Activated T-helper 17 cell treated with anti-CD3 and anti-CD28 coated beads, Interleukin-2, amount 50 U/mL, for 72 hours (primary cell): ENCODE measurements around the gene RNF2. TPM values are rescaled to one million over a fixed set of nuclear protein-coding genes. Genes with fewer than 3 reads are reported as not detected.

Experiments used
- ATAC-seq: fragments of 150-1000 bp; cut with Tn5 transposase; replicated peaks from 2 replicates; pipeline ENCODE4 v1.10.0; 2021; ENCODE audit warnings: mild to moderate bottlenecking, moderate library complexity
- H3K27ac Mint-ChIP-seq: one replicate; pipeline ENCODE4 v1.8.0; 2022; ENCODE audit warnings: mixed read lengths
- H3K27me3 Mint-ChIP-seq: one replicate; pipeline ENCODE4 v1.8.0; 2022; ENCODE audit warnings: mixed read lengths
- H3K36me3 Mint-ChIP-seq: one replicate; pipeline ENCODE4 v1.8.0; 2022; ENCODE audit warnings: low read depth, mild to moderate bottlenecking, mixed read lengths
- H3K4me1 Mint-ChIP-seq: one replicate; pipeline ENCODE4 v1.8.0; 2022; ENCODE audit warnings: mixed read lengths
- H3K4me3 Mint-ChIP-seq: one replicate; pipeline ENCODE4 v1.8.0; 2022; ENCODE audit warnings: mild to moderate bottlenecking, mixed read lengths
- H3K9me3 Mint-ChIP-seq: one replicate; pipeline ENCODE4 v1.8.0; 2022; ENCODE audit warnings: mixed read lengths
- total RNA-seq, 2 donors: library from RNA; stranded (reverse); gene quantifications; one replicate each; pipeline ENCODE4 v1.2.3, GENCODE V29; 2022

The RNF2 gene
- total RNA-seq, 2 donors from 2014 or later = 12.8 to 21.5 TPM

- Mint-ChIP-seq H3K4me1 (peaks cover 3% of the 10 kb centered on the region), H3K36me3 (peaks cover 89% of the 10 kb centered on the region), H3K9me3 (no peaks in the 10 kb centered on the region), H3K27me3 (no peaks in the 10 kb centered on the region), H3K4me3 (no peak overlapping the region), H3K27ac (no peak overlapping the region)
- no peak for ATAC-seq
These were observed 46.1 kb downstream of the RNF2 start for GRCh38 chr1:185091480-185091879.

DNA sequence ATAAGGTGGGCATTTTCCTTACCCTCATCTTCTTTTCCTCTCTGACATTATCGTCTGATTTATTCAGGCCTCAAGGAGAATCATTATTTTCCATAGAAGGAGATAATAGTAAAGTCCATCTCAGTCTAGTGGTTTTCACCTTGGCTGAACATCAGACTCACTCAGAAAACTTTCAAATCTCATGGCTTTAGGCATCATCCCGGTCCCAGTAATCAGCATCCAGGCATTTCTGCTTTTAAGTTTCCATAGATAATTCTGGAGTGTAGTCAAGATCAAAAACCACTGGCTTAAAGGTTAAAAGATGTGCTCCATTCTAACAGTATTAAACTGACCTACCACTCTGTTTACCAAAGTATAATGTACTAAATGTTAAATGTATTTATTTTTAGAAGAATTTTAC, 49.4 kb downstream of the RNF2 start:
- Mint-ChIP-seq H3K4me3 (no peak overlapping the region), H3K27ac (no peak overlapping the region), H3K9me3 (no peaks in the 10 kb centered on the region), H3K4me1 (peaks cover 5% of the 10 kb centered on the region), H3K36me3 (peaks cover 91% of the 10 kb centered on the region), H3K27me3 (no peaks in the 10 kb centered on the region)
- ATAC-seq = no peak

GRCh38 chr1:185096531-185096930, 51.2 kb downstream of the RNF2 start:
- H3K27me3 Mint-ChIP-seq = no peaks in the 10 kb centered on the region
- peaks cover 5% of the 10 kb centered on the region for H3K4me1 Mint-ChIP-seq
- no peak for ATAC-seq
- H3K4me3 Mint-ChIP-seq = no peak overlapping the region
- peaks cover 94% of the 10 kb centered on the region for H3K36me3 Mint-ChIP-seq
- H3K9me3 Mint-ChIP-seq = no peaks in the 10 kb centered on the region
- peak overlapping the region; percentile 19 for H3K27ac Mint-ChIP-seq

DNA sequence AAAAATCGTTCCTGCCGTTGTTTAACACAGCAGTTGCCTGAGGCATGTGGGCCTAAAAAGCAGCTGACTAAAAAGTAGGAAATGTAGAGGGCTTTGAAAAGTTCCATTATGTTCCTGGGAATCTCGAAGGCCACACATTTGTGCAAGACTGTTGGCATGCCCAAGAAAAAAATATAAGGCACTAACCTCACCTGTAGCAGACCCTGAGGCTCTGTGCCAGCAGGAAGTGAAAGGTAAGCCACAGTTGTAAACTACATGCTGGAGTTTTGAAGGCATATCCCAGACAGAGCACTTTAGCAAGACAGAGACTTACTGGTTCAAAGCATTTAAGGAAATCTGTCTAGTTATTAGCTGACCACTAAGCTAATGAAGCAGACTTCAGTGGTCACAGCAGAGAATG, 58.7 kb downstream of the RNF2 start:
- H3K9me3 Mint-ChIP-seq = peaks cover 7% of the 10 kb centered on the region
- no peaks in the 10 kb centered on the region for H3K4me1 Mint-ChIP-seq
- no peak for ATAC-seq
- peaks cover 45% of the 10 kb centered on the region for H3K36me3 Mint-ChIP-seq
- H3K27ac Mint-ChIP-seq = no peak overlapping the region
- no peaks in the 10 kb centered on the region for H3K27me3 Mint-ChIP-seq
- no peak overlapping the region for H3K4me3 Mint-ChIP-seq

DNA sequence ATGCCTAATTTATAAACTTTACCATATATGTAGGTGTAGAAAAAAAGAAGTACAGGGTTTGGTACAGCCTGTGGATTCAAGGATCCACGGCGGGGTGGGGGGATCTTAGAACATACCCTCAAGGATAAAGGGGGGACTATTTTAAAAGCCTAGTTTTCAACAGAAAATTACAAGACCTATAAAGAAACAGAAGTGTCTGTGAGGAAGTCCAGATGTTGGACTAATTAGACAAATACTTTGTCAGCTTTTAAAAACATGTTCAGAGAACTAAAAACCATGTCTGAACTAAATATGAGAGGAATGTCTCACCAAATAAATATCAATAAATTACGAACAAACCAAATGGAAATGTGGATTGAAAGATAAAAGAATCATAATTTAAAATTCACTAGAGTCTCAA, 59.8 kb downstream of the RNF2 start:
- H3K9me3 Mint-ChIP-seq = peaks cover 12% of the 10 kb centered on the region
- no peaks in the 10 kb centered on the region for H3K4me1 Mint-ChIP-seq
- no peak overlapping the region for H3K4me3 Mint-ChIP-seq
- no peak overlapping the region for H3K27ac Mint-ChIP-seq
- no peaks in the 10 kb centered on the region for H3K27me3 Mint-ChIP-seq
- ATAC-seq = no peak
- peaks cover 35% of the 10 kb centered on the region for H3K36me3 Mint-ChIP-seq

DNA sequence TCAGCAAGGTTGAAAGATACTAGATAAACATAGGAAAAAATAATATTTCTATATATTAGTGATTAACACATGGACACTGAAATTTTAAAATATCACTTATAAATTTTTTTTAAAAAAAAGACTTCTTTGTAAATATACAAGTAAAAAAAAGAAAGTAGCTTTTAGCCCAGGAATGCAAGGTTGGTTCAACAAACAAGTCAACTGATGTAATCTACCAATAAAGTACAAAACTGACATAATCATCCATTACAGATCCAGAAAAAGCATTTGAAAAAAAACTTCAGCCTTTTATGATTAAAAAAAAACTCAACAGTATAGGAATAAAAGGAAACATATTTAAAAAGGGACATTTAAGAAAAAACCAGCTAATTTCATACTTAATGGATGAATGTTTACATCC, 63.0 kb downstream of the RNF2 start:
- H3K27ac Mint-ChIP-seq = no peak overlapping the region
- no peaks in the 10 kb centered on the region for H3K4me1 Mint-ChIP-seq
- H3K36me3 Mint-ChIP-seq = peaks cover 9% of the 10 kb centered on the region
- H3K27me3 Mint-ChIP-seq = no peaks in the 10 kb centered on the region
- no peak for ATAC-seq
- no peak overlapping the region for H3K4me3 Mint-ChIP-seq
- peaks cover 12% of the 10 kb centered on the region for H3K9me3 Mint-ChIP-seq

DNA sequence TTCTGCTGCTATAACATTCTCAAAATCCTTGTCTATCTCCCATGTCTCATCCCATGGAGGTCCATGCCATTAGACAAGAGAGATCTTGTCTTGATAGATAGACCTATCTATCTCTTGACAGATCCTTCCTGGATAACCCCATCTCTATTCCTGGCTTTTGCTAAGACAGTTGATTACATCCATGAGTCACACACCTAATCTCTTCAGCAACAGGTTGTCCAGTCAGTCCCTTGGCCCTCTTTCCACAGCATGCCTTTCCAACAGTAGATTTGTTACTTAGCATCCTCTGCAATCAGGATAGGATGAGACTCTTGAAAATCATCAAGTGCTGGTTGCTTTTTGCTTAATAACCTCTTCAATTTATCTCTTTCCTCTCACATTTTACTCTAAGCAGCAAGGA, 64.8 kb downstream of the RNF2 start:
- ATAC-seq = no peak
- Mint-ChIP-seq H3K36me3 (no peaks in the 10 kb centered on the region), H3K4me3 (no peak overlapping the region), H3K27ac (no peak overlapping the region), H3K27me3 (no peaks in the 10 kb centered on the region), H3K4me1 (no peaks in the 10 kb centered on the region), H3K9me3 (peaks cover 12% of the 10 kb centered on the region)

DNA sequence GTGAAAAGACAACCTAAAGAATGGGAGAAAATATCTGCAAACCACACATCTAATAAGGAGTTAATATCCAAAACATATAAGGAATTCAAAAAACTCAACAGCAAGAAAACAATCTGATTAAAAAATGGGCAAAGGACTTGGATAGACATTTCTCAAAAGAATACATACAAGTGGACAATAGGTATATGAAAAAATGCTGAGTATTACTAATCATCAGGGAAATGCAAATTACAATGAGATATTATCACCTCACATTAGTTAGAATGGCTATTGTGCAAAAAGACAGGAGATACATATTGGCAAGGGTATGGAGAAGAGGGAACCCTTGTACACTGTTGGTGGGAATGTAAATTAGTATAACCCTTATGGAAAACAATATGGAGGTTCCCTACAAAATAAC, 66.5 kb downstream of the RNF2 start:
- Mint-ChIP-seq H3K9me3 (peaks cover 5% of the 10 kb centered on the region), H3K27me3 (no peaks in the 10 kb centered on the region), H3K36me3 (no peaks in the 10 kb centered on the region), H3K27ac (no peak overlapping the region), H3K4me1 (no peaks in the 10 kb centered on the region), H3K4me3 (no peak overlapping the region)
- ATAC-seq = no peak

- H3K36me3 Mint-ChIP-seq = no peaks in the 10 kb centered on the region
- peaks cover 5% of the 10 kb centered on the region for H3K9me3 Mint-ChIP-seq
- H3K4me1 Mint-ChIP-seq = no peaks in the 10 kb centered on the region
- no peak overlapping the region for H3K27ac Mint-ChIP-seq
- no peaks in the 10 kb centered on the region for H3K27me3 Mint-ChIP-seq
- no peak overlapping the region for H3K4me3 Mint-ChIP-seq
- ATAC-seq = no peak
These were observed 67.0 kb downstream of the RNF2 start for GRCh38 chr1:185112356-185112755.

GRCh38 chr1:185129708-185130107, 84.3 kb downstream of the RNF2 start:
- H3K4me3 Mint-ChIP-seq = no peak overlapping the region
- no peaks in the 10 kb centered on the region for H3K4me1 Mint-ChIP-seq
- H3K27me3 Mint-ChIP-seq = no peaks in the 10 kb centered on the region
- H3K9me3 Mint-ChIP-seq = peaks cover 4% of the 10 kb centered on the region
- no peak overlapping the region for H3K27ac Mint-ChIP-seq
- ATAC-seq = no peak
- peaks cover 98% of the 10 kb centered on the region for H3K36me3 Mint-ChIP-seq

- Mint-ChIP-seq H3K4me1 (no peaks in the 10 kb centered on the region), H3K27ac (no peak overlapping the region), H3K9me3 (peaks cover 4% of the 10 kb centered on the region), H3K36me3 (peaks cover 98% of the 10 kb centered on the region), H3K27me3 (no peaks in the 10 kb centered on the region), H3K4me3 (no peak overlapping the region)
- ATAC-seq = no peak
These were observed 87.2 kb downstream of the RNF2 start for GRCh38 chr1:185132534-185132933.

DNA sequence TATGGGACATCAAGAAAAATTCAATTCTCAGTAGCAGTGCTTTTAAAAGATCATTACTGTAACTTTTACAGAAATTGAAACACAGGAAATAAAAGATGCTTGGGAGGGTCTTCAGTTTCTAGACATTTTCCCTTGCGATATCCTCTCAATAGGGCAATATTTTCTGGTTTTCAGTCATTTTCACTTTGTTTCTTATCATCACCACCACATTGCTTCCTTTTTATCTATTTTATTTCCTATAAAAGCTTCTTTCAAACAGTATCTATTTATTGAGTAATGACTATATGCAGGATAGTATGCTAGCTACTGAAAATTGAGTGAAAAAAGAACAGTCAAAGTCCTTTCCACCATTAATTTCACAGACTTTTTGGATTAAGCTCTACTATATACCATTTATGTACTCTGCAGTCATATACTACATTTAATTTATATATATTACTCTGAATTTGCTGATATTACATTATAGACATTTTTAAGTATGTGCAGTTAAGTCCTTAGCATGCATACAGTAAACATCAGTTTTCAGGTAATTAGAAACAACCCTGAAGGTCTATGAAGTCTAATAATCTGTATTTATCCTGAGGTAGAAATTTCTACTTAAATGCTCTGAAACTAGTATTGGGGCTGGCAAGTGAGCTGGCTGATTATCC, 92.7 kb downstream of the RNF2 start:
- Mint-ChIP-seq H3K9me3 (no peaks in the 10 kb centered on the region), H3K4me3 (no peak overlapping the region), H3K36me3 (peaks cover 87% of the 10 kb centered on the region), H3K4me1 (no peaks in the 10 kb centered on the region), H3K27me3 (no peaks in the 10 kb centered on the region), H3K27ac (no peak overlapping the region)
- no peak for ATAC-seq

DNA sequence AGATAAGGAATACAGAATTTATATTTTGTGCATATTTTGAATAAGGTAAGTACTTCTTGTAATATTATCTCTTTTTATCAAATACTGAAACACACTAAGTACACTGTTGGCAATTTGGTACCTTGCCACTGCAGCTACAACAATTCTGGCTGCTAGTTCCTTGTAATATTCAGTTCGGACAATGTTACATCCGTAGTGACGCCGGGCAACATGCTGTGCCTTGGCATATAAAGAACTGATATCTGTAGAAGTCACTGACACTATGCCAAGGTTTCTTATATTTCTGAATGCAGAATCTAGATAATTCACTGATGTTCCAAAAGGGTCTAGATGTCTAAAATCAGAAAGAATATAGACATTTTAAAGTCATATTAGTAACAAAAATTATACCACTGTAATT, 93.9 kb downstream of the RNF2 start:
- H3K27ac Mint-ChIP-seq = no peak overlapping the region
- no peak overlapping the region for H3K4me3 Mint-ChIP-seq
- no peak for ATAC-seq
- H3K9me3 Mint-ChIP-seq = no peaks in the 10 kb centered on the region
- no peaks in the 10 kb centered on the region for H3K27me3 Mint-ChIP-seq
- H3K36me3 Mint-ChIP-seq = peaks cover 85% of the 10 kb centered on the region
- no peaks in the 10 kb centered on the region for H3K4me1 Mint-ChIP-seq

DNA sequence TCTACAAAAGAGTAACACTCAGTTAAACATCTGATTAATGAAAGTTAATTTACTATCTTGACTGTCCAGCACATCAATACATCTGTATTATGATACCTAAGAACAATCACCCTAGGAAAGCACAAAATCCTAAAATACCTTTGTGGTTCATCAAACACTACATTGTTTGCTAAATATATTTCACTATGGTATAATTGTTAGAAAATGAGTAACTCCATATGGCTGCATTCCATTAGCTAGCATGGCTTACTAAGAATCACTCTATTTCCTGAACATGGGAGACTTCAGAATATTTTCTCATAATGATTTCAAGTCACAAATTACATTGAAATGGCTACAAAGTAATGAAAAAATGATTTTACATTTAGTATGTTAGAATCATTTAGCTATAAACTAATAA, 98.9 kb downstream of the RNF2 start:
- Mint-ChIP-seq H3K4me1 (no peaks in the 10 kb centered on the region), H3K36me3 (peaks cover 89% of the 10 kb centered on the region), H3K27me3 (no peaks in the 10 kb centered on the region), H3K9me3 (no peaks in the 10 kb centered on the region), H3K27ac (no peak overlapping the region), H3K4me3 (no peak overlapping the region)
- ATAC-seq = no peak

DNA sequence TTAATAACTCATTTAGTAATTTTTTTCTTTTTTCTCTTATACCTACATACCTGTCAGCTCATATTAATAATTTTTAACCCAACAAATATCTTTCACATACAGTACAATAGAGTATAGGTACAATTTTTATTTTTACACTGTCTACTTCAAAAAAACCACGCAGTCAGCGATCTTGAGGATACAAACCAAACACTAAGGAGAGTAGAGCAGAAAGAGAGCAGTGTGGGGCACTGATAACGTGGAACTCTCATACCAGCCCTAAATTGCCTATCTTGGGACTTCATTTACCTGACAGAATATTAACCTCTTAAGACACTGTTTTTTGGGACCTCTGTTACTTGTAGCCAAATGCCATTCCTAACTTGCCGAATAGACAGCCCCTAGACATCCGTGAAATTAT, 105.9 kb downstream of the RNF2 start:
- H3K4me1 Mint-ChIP-seq = peaks cover 13% of the 10 kb centered on the region
- no peak for ATAC-seq
- H3K27ac Mint-ChIP-seq = no peak overlapping the region
- peaks cover 57% of the 10 kb centered on the region for H3K36me3 Mint-ChIP-seq
- no peak overlapping the region for H3K4me3 Mint-ChIP-seq
- no peaks in the 10 kb centered on the region for H3K27me3 Mint-ChIP-seq
- no peaks in the 10 kb centered on the region for H3K9me3 Mint-ChIP-seq
